DND-41 (cell line): ENCODE data around the gene CLTCL1.

Experiments used
- ATAC-seq: fragments of 200-7000 bp; cut with Tn5 transposase; 3 replicates; pipeline ENCODE4 v1.9.1; 2021; ENCODE audit warnings: low read depth; ENCODE audit not compliant: insufficient read depth
- DNase-seq: peaks from one replicate; pipeline ENCODE4 v3.0.0-alpha.2; 2020
- H2AFZ ChIP-seq: 2 replicates; pipeline ENCODE4 v1.6.0; 2012; ENCODE audit warnings: low read depth, low read length
- H3K27ac ChIP-seq: 2 replicates; pipeline ENCODE4 v1.5.1; 2012; ENCODE audit warnings: low read length, inconsistent platforms
- H3K27me3 ChIP-seq: fragments of 200-600 bp; sonication (generic); 2 replicates; pipeline ENCODE4 v1.6.0; 2012; ENCODE audit warnings: low read length, mild to moderate bottlenecking, inconsistent platforms; ENCODE audit not compliant: insufficient read depth, poor library complexity
- H3K36me3 ChIP-seq: 2 replicates; pipeline ENCODE4 v1.5.1; 2012; ENCODE audit warnings: low read length, inconsistent platforms; ENCODE audit not compliant: insufficient read depth
- H3K4me1 ChIP-seq: 2 replicates; pipeline ENCODE4 v1.5.1; 2012; ENCODE audit warnings: mild to moderate bottlenecking, low read length; ENCODE audit not compliant: insufficient read depth
- H3K4me2 ChIP-seq: 2 replicates; pipeline ENCODE4 v1.6.0; 2012; ENCODE audit warnings: mild to moderate bottlenecking, moderate library complexity, low read length, inconsistent platforms; ENCODE audit not compliant: insufficient read depth
- H3K4me3 ChIP-seq, 2 experiments: fragments of 200-600 bp in 1 of 2; shearing (Covaris generic) in 1 of 2; 2 replicates each; pipeline ENCODE4 v1.5.1; 2012 to 2016; ENCODE audit warnings: inconsistent platforms in 2 of 2, low read length in 2 of 2, mild to moderate bottlenecking in 2 of 2, low read depth in 1 of 2, moderate library complexity in 1 of 2
- H3K79me2 ChIP-seq: 2 replicates; pipeline ENCODE4 v1.6.0; 2012; ENCODE audit warnings: low read length, inconsistent platforms; ENCODE audit not compliant: insufficient read depth
- H3K9ac ChIP-seq: 2 replicates; pipeline ENCODE4 v1.6.0; 2012; ENCODE audit warnings: low read depth, mild to moderate bottlenecking, inconsistent platforms, low read length, moderate library complexity
- H3K9me3 ChIP-seq: 2 replicates; pipeline ENCODE4 v1.5.1; 2012; ENCODE audit warnings: low read length, moderate library complexity, mild to moderate bottlenecking, inconsistent platforms; ENCODE audit not compliant: insufficient read depth, severe bottlenecking
- H4K20me1 ChIP-seq: 2 replicates; pipeline ENCODE4 v1.6.0; 2012; ENCODE audit warnings: low read length; ENCODE audit not compliant: insufficient read depth
- CTCF ChIP-seq: IDR thresholded peaks from 2 replicates; pipeline ENCODE4 v1.5.1; 2012; ENCODE audit warnings: borderline replicate concordance, low read length, moderate library complexity, mild to moderate bottlenecking; ENCODE audit not compliant: poor library complexity, severe bottlenecking; ENCODE audit errors: extremely low read depth
- EZH2 ChIP-seq: IDR thresholded peaks from 3 replicates; pipeline ENCODE4 v1.6.1; 2012; ENCODE audit warnings: borderline replicate concordance, low read depth, mild to moderate bottlenecking, moderate library complexity, low read length, inconsistent platforms; ENCODE audit not compliant: severe bottlenecking

The CLTCL1 gene

GRCh38 chr22:19275104-19275503, 16.4 kb downstream of the CLTCL1 start:
- Histone ChIP-seq H3K79me2 (no peaks in the 10 kb centered on the region), H3K9ac (no peak overlapping the region), H3K4me2 (no peak overlapping the region), H3K27ac (no peak overlapping the region), H3K9me3 (no peaks in the 10 kb centered on the region), H4K20me1 (no peaks in the 10 kb centered on the region), H3K27me3 (no peaks in the 10 kb centered on the region), H3K4me3 (no peak overlapping the region), H3K4me1 (no peaks in the 10 kb centered on the region), H3K36me3 (peaks cover 8% of the 10 kb centered on the region; the same call in 1 of the 2 replicates), H2AFZ (no peak overlapping the region)
- ATAC-seq (no peak), DNase-seq (no peak)
- TF ChIP-seq CTCF (no peak), EZH2 (no peak)

DNA sequence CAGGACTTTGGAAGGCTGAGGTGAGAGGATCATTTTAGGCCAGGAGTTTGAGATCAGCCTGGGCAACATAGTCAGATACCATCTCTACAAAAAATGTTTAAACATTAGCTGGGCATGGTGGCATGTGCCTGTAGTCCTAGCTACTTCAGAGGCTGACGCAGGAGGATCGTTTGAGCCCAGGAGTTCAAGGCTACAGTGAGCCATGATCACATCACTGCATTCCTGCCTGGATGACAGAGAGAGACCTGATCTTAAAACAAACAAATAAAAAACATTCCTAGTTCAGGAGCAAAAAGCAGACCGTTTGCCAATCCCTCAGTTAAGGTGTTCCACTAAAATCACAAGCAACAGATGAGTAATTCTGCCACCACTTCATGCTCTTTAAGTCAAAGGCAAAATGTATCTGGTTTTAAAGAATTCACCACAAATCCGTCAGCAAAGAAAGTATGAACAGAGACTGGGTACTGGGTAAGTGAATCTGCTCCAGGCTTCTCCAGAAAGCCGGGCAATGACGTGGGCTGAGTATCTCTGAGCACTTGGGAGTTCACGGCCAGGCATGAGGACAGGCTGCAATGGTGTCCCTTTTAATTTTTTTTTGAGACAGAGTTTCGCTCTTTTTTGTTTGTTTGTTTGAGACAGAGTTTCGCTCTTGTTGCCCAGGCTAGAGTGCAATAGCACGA, 19.5 kb downstream of the CLTCL1 start:
- Histone ChIP-seq H3K4me1 (no peaks in the 10 kb centered on the region), H4K20me1 (no peaks in the 10 kb centered on the region), H3K27me3 (no peaks in the 10 kb centered on the region), H2AFZ (no peak overlapping the region), H3K9ac (no peak overlapping the region), H3K27ac (no peak overlapping the region), H3K4me3 (no peak overlapping the region), H3K36me3 (peaks cover 8% of the 10 kb centered on the region; the same call in 1 of the 2 replicates), H3K4me2 (no peak overlapping the region), H3K79me2 (no peaks in the 10 kb centered on the region), H3K9me3 (no peaks in the 10 kb centered on the region)
- DNase-seq (no peak), ATAC-seq (no peak)
- TF ChIP-seq CTCF (no peak), EZH2 (no peak)

GRCh38 chr22:19271273-19271855, 20.2 kb downstream of the CLTCL1 start:
- no peak for TF ChIP-seq EZH2
- H3K36me3 ChIP-seq = peaks cover 8% of the 10 kb centered on the region; the same call in 1 of the 2 replicates
- no peak overlapping the region for H3K4me2 ChIP-seq
- no peaks in the 10 kb centered on the region for H4K20me1 ChIP-seq
- no peaks in the 10 kb centered on the region for H3K4me1 ChIP-seq
- H2AFZ ChIP-seq = no peak overlapping the region
- no peak for DNase-seq
- H3K4me3 ChIP-seq = no peak overlapping the region
- no peak overlapping the region for H3K27ac ChIP-seq
- H3K9me3 ChIP-seq = peaks cover 5% of the 10 kb centered on the region
- no peaks in the 10 kb centered on the region for H3K27me3 ChIP-seq
- H3K79me2 ChIP-seq = no peaks in the 10 kb centered on the region
- no peak for ATAC-seq
- H3K9ac ChIP-seq = no peak overlapping the region

DNA sequence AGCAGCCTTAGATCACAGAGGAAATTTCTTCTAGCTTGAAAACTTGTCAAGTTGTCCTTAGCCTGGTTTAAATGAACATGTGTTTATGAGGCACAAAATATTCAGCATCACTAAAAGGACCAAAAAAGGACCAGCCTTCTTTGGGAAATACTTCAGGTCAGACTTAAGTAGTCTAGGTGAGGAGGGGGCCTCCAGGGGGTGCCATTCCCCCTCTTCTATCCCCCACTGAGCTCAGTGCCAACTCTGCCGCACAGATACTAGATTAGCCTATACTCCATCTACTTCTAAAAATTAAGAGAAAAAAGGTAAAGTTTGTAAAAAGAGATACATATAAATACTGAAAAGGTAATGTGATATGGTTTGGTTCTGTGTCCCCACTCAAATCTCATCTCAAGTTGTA, 20.6 kb downstream of the CLTCL1 start:
- H3K36me3 ChIP-seq = peaks cover 8% of the 10 kb centered on the region; the same call in 1 of the 2 replicates
- H3K79me2 ChIP-seq = no peaks in the 10 kb centered on the region
- no peak overlapping the region for H3K9ac ChIP-seq
- no peak overlapping the region for H3K4me2 ChIP-seq
- H3K27ac ChIP-seq = no peak overlapping the region
- TF ChIP-seq EZH2 = no peak
- peak; percentile 24 for TF ChIP-seq CTCF
- H3K4me1 ChIP-seq = no peaks in the 10 kb centered on the region
- DNase-seq (no peak), ATAC-seq (no peak)
- peaks cover 7% of the 10 kb centered on the region for H3K9me3 ChIP-seq
- H3K27me3 ChIP-seq = no peaks in the 10 kb centered on the region
- no peak overlapping the region for H3K4me3 ChIP-seq
- H4K20me1 ChIP-seq = no peaks in the 10 kb centered on the region
- no peak overlapping the region for H2AFZ ChIP-seq
